HepG2 (cell line): ENCODE measurements around the gene PELI3.

ENCODE experiments used
- MXD1 ChIP-seq: sonication (generic); formaldehyde crosslinking; IDR thresholded peaks from 2 replicates; pipeline ENCODE4 v1.4.0; 2020; ENCODE audit warnings: mild to moderate bottlenecking, missing genetic modification reagents
- ZNF468 ChIP-seq: sonication (generic); formaldehyde crosslinking; IDR thresholded peaks from 2 replicates; pipeline ENCODE4 v1.8.0; 2022; ENCODE audit warnings: mild to moderate bottlenecking, moderate library complexity, missing genetic modification reagents
- ZNF510 ChIP-seq: sonication (generic); formaldehyde crosslinking; IDR thresholded peaks from 2 replicates; pipeline ENCODE4 v1.4.0; 2020; ENCODE audit warnings: low read depth, mild to moderate bottlenecking, missing genetic modification reagents
- TF ChIP-seq, protein P1 (sequence below): sonication (generic); formaldehyde crosslinking; IDR thresholded peaks from 2 replicates; pipeline ENCODE4 v1.5.0; 2020; ENCODE audit warnings: mild to moderate bottlenecking, missing genetic modification reagents, moderate library complexity

DNA sequence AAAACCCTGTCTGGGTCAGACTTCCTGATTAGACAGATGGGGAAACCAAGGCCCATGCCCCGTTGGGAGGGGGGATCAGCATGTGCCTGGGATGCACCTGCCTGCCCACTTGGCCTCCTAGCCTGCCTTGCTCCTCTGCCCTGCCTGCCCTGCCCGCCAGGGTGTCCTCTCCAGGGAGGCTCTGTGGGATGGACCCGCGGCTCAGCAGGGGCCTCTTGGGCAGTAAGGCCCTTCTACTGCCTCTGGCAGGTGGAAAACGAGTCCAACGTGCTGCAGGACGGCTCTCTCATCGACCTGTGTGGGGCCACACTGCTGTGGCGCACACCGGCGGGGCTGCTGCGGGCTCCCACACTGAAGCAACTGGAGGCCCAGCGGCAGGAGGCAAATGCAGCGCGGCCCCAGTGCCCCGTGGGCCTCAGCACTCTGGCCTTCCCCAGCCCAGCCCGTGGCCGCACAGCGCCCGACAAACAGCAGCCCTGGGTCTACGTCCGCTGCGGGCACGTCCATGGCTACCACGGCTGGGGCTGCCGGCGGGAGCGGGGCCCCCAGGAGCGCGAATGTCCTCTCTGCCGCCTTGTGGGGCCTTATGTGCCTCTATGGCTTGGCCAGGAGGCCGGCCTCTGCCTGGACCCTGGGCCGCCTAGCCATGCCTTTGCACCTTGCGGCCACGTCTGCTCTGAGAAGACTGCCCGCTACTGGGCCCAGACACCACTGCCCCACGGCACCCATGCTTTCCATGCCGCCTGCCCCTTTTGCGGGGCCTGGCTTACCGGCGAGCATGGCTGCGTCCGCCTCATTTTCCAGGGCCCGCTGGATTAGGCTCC, 8.9 kb downstream of the PELI3 start:
- TF ChIP-seq ZNF468 (CRISPR knock-in tag) (no peak), MXD1 (no peak), ZNF510 (CRISPR knock-in tag) (no peak)
- TF ChIP-seq, protein P1, sequence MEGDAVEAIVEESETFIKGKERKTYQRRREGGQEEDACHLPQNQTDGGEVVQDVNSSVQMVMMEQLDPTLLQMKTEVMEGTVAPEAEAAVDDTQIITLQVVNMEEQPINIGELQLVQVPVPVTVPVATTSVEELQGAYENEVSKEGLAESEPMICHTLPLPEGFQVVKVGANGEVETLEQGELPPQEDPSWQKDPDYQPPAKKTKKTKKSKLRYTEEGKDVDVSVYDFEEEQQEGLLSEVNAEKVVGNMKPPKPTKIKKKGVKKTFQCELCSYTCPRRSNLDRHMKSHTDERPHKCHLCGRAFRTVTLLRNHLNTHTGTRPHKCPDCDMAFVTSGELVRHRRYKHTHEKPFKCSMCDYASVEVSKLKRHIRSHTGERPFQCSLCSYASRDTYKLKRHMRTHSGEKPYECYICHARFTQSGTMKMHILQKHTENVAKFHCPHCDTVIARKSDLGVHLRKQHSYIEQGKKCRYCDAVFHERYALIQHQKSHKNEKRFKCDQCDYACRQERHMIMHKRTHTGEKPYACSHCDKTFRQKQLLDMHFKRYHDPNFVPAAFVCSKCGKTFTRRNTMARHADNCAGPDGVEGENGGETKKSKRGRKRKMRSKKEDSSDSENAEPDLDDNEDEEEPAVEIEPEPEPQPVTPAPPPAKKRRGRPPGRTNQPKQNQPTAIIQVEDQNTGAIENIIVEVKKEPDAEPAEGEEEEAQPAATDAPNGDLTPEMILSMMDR (CRISPR knock-in tag) = no peak
